Mucosa of descending colon (tissue), 3 donors: Measurements from ENCODE around the gene PIRT. TPM values are rescaled to one million over a fixed set of nuclear protein-coding genes. Genes with fewer than 3 reads are reported as not detected.

Experiments
- ATAC-seq: fragments of 200-7000 bp; cut with Tn5 transposase; one replicate; pipeline ENCODE4 v1.9.1; 2020; ENCODE audit warnings: mild to moderate bottlenecking, moderate library complexity
- DNase-seq, 3 donors: peaks; one replicate each; pipeline ENCODE4 v3.0.0-alpha.2; 2020
- H3K36me3 ChIP-seq: fragments of 200-600 bp; one replicate; pipeline ENCODE4 v1.8.0; 2021; ENCODE audit warnings: low read depth, mild to moderate bottlenecking
- H3K4me1 ChIP-seq: fragments of 200-600 bp; one replicate; pipeline ENCODE4 v1.8.0; 2021; ENCODE audit warnings: low read depth, mild to moderate bottlenecking
- H3K4me3 ChIP-seq: fragments of 200-600 bp; one replicate; pipeline ENCODE4 v1.8.0; 2021; ENCODE audit warnings: mild to moderate bottlenecking
- H3K9me3 ChIP-seq: fragments of 200-600 bp; one replicate; pipeline ENCODE4 v1.8.0; 2021; ENCODE audit warnings: mild to moderate bottlenecking
- intact Hi-C, 2 donors: fragments of 100-400 bp; cut with DNase I in 1 of 2; cut with micrococcal nuclease in 1 of 2; formaldehyde crosslinking; loops; one replicate each; pipeline versions ENCODE4 v1.11.0 to v1.11.1; 2022; cut with DNase I, micrococcal nuclease
- long read RNA-seq, 2 donors: library from polyadenylated mRNA; unstranded; transcript quantifications; one replicate each; pipeline ENCODE4 v2.0.0, GENCODE V29; 2019 to 2021
- total RNA-seq, 3 donors: library from RNA; stranded (reverse); fragmentation: NEBNext Ultra II Directional in 2 of 3; extraction: Animal tissue kit (Norgen Biotek cat#: 25700) in 2 of 3; gene quantifications; one replicate each; pipeline versions ENCODE4 v1.2.1 to v1.2.4, GENCODE V29; 2021 to 2023
- TF ChIP-seq, protein P1 (sequence below): fragments of 200-600 bp; IDR thresholded peaks from one replicate; pipeline ENCODE4 v1.8.0; 2022; ENCODE audit warnings: antibody characterized with exemption, mild to moderate bottlenecking
- donor health status: DM: no; HTN: no; CAD: no; lungs with moderate emphysema.
- donor health status: DM: no; HTN: no; CAD: no.
- donor health status: DM: no; HTN: yes; CAD: no.

Gene PIRT
- total RNA-seq: 1 to 10 TPM in 2 of 3 donors, under 1 TPM in 1; 0.55 to 7.6 (median 1.1) TPM
- long read RNA-seq, donor 1, transcript PIRT-201 (2 exons, 3,810 nt): major isoform, 12 of 14 reads
- long read RNA-seq, donor 1, partial matches to known transcripts: 0 of 14 reads
- long read RNA-seq, donor 1, other reads (novel, unspliced or antisense): 2 of 14 reads
- long read RNA-seq, donor 2: 0 reads

DNA sequence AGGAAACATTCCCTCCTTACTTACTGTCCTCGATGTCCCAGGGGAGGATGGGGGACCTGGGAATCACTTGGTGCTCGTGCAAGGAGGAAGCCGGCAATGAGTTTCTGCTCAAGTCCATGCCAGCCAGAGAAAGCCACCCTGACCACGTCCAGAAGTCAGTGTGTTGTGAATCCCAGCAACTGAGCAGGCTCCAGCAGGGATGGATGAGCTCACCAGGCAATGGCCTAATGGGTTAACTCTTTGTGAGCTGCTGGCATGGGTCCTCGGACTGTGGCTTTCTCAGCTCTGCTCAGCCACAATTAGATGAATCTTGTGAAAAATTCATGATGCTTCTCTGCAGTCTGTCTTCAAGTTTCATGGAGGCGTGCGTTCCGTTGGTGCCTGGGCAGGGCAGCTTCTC is at the start of gene PIRT:
Gene PIRT (minus strand): TSS at position 167 of the 400 bp plus-strand sequence. CDS start 12,442 bp downstream, outside the sequence.
- intact Hi-C loops: no loop called here
- H3K4me1 ChIP-seq: peaks cover 9% of the 10 kb centered on the region
- H3K36me3 ChIP-seq: no peaks in the 10 kb centered on the region
- H3K9me3 ChIP-seq: no peaks in the 10 kb centered on the region
- no peak for ATAC-seq
- TF ChIP-seq, protein P1, sequence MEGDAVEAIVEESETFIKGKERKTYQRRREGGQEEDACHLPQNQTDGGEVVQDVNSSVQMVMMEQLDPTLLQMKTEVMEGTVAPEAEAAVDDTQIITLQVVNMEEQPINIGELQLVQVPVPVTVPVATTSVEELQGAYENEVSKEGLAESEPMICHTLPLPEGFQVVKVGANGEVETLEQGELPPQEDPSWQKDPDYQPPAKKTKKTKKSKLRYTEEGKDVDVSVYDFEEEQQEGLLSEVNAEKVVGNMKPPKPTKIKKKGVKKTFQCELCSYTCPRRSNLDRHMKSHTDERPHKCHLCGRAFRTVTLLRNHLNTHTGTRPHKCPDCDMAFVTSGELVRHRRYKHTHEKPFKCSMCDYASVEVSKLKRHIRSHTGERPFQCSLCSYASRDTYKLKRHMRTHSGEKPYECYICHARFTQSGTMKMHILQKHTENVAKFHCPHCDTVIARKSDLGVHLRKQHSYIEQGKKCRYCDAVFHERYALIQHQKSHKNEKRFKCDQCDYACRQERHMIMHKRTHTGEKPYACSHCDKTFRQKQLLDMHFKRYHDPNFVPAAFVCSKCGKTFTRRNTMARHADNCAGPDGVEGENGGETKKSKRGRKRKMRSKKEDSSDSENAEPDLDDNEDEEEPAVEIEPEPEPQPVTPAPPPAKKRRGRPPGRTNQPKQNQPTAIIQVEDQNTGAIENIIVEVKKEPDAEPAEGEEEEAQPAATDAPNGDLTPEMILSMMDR: no peak
- no peak within 1 kb of the TSS for H3K4me3 ChIP-seq
- no peak for DNase-seq

DNA sequence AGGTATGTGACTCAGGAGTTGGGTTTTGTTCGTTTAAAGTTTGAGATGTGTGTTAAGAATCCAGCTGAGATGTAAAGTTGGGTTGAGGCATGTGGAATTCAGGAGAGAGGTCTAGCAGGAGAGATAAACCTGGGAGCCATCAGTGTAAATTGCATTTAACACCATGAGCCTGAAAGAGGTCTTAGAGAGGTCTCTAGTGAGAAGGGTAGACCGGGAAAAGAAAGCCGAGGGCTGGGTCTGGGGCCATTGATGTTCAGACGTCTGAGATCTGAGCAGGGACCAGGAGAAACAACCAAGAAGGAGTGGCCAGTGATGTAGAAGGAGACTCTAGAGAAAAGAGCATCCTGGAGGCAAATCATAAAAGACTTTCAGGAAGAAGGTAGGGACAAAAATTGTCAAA is 44.1 kb upstream of the PIRT start:
- intact Hi-C loops: no loop called here
- Histone ChIP-seq H3K36me3 (no peaks in the 10 kb centered on the region), H3K4me3 (no peak overlapping the region), H3K9me3 (no peaks in the 10 kb centered on the region), H3K4me1 (no peaks in the 10 kb centered on the region)
- DNase-seq (no peak), ATAC-seq (no peak)
- TF ChIP-seq, protein P1: no peak

DNA sequence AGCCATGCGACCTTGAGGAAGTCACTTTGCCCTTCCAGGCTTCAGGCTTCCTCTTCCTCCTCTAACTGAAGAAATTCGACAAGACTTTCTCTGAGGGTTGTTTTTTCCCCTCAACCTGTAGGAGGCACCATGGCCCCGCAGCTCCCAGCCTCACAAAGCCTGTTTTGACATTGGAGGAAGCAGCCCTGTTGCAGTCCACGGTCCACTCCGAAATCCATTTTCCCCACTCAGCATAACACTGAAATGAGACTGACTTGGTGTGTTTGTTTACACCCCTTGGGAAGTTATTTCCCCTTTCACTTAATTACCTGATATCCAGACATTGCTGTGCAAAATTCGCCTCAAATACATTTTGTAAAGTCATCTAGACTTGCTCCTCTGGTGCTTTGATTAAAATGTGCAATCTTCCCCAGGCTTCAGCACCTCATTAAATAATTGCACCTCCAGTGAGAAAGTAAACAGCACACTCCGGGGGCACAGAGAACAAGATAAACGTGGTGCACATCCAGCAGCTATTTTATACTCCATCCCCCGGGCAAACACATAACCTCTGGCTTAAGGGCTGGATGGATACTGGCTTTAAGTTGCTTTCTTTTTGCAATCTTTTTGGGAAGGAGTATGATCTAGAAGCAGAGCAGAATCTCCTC is 41.4 kb upstream of the PIRT start:
- Histone ChIP-seq H3K4me1 (no peaks in the 10 kb centered on the region), H3K9me3 (no peaks in the 10 kb centered on the region), H3K4me3 (no peak overlapping the region), H3K36me3 (no peaks in the 10 kb centered on the region)
- intact Hi-C loops: loop anchor here (5.0 to 10.0 kb wide), 3 partner anchors 263 to 1105 kb away; no protein-coding TSS in a partner anchor
- TF ChIP-seq, protein P1: no peak
- ATAC-seq: peak; percentile 85
- peak in 2 of 3 donors; percentile 44 to 71 for DNase-seq

DNA sequence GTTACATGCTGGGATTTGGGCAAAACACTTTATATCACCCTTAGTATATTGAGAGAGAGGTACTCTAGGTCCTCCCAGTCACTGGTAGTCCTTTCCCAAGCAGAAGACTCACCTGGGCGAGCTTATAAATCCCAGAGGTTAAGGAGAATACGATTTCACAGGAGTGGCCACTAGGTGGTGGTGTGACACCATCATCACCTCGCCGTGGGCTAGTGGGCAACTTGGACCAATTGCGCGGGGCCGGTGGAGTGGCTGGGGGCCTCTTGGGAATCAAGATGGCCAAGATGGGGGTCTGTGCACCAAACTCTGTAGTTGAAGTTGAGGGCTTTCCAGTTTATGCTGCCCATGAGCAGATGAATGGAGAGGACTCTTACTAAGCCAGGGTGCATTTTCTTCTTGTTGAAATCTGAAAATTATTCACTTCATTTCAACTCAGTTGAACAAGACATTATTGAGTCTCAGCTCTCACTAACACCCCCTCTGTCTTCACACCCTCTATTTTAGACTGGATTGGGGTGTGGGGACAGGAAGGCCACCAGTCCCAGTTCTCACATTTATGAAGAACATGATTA is 38.2 kb upstream of the PIRT start:
- DNase-seq: peak in 2 of 3 donors; percentile 51 to 73
- H3K4me3 ChIP-seq: no peak overlapping the region
- intact Hi-C loops: loop anchor here (2.0 to 10.0 kb wide), 4 partner anchors 266 to 1109 kb away; no protein-coding TSS in a partner anchor
- no peaks in the 10 kb centered on the region for H3K36me3 ChIP-seq
- H3K4me1 ChIP-seq: no peaks in the 10 kb centered on the region
- TF ChIP-seq, protein P1: no peak
- ATAC-seq: peak; percentile 76
- no peaks in the 10 kb centered on the region for H3K9me3 ChIP-seq

DNA sequence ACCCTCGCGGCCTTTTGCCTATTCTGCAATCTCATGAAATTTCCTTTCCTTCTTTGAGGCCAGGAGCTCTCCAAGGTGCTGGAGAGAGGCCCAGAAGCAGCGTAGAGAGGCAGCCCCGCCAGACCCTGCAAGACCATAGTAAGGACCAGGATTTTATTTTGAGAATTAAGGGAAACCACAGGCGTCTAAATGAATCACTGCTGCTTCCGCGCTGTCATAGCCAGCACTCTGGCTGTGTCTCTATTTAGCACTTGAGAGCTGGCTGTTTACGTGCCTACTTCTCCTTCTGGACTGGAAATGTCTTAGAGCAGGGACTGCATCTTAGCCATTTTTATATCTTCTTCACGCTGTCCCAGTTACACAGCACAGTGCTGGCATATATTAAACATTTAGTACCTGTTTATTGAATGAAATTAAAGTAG is 37.6 kb upstream of the PIRT start:
- Histone ChIP-seq H3K36me3 (no peaks in the 10 kb centered on the region), H3K4me3 (no peak overlapping the region), H3K4me1 (no peaks in the 10 kb centered on the region), H3K9me3 (no peaks in the 10 kb centered on the region)
- TF ChIP-seq, protein P1: no peak
- DNase-seq: peak in 2 of 3 donors; percentile 28 to 32
- ATAC-seq: no peak
- intact Hi-C loops: loop anchor here (5.0 to 10.0 kb wide), 3 partner anchors 267 to 1109 kb away; no protein-coding TSS in a partner anchor
